ENCODE results near the gene TCTA. TPM values are rescaled to one million over a fixed set of nuclear protein-coding genes. Genes with fewer than 3 reads are reported as not detected.

TCTA gene
- total and polyA plus RNA-seq, 10 of the 15 experiments (the other 5 are each of a cell fraction or from before 2014, with no cell fraction given): 6.5 to 30.5 (median 18.3) TPM

GRCh38 chr3:49415931-49416601 lies 3.8 kb downstream of the TCTA start (continued):
- no peak for TF ChIP-seq SUZ12 (IDR thresholded peaks at IDR 0.05; ENCODE audit: unreplicated experiment)
- no peak for TF ChIP-seq GABPA (IDR thresholded peaks at IDR 0.05; ENCODE audit: low read depth)
- TF ChIP-seq MEF2A (IDR thresholded peaks at IDR 0.05; ENCODE audit: insufficient read depth, low read depth, low read length): no peak
- TF ChIP-seq IKZF2 (IDR thresholded peaks at IDR 0.05): peak; percentile 64 to 75; a peak in 2 of 4 replicates
- peak; percentile 82 for TF ChIP-seq SPI1 (IDR thresholded peaks at IDR 0.05; ENCODE audit: borderline replicate concordance, insufficient read depth, low read depth, low read length)
- no peak for TF ChIP-seq ZZZ3 (IDR thresholded peaks at IDR 0.05; ENCODE audit: control insufficient read depth, insufficient read length, low read depth)
- TF ChIP-seq POLR2A (IDR thresholded peaks at IDR 0.05; ENCODE audit: low read depth, low read length): no peak
- no peak for TF ChIP-seq ATF2 (IDR thresholded peaks at IDR 0.05; ENCODE audit: low read length)
- no peak for TF ChIP-seq POLR2AphosphoS2 (IDR thresholded peaks at IDR 0.05; ENCODE audit: low read depth, low read length)
- no peak for TF ChIP-seq PML (IDR thresholded peaks at IDR 0.05; ENCODE audit: low read length)
- TF ChIP-seq SMAD1 (IDR thresholded peaks at IDR 0.05; ENCODE audit: low read depth, partially characterized antibody): no peak
- TF ChIP-seq CEBPZ (IDR thresholded peaks at IDR 0.05; ENCODE audit: low read depth, low read length): no peak
- TF ChIP-seq PAX5 (IDR thresholded peaks at IDR 0.05; ENCODE audit: borderline replicate concordance, low read depth, low read length): no peak
- TF ChIP-seq HDGF (IDR thresholded peaks at IDR 0.05): 0 out of 2 replicates have a peak, but pooled peaks have one; percentile 60
- TF ChIP-seq PAX8 (IDR thresholded peaks at IDR 0.05): no peak
- TF ChIP-seq E2F8 (IDR thresholded peaks at IDR 0.05; ENCODE audit: low read depth, partially characterized antibody): peak; percentile 31
- TF ChIP-seq, protein P1, sequence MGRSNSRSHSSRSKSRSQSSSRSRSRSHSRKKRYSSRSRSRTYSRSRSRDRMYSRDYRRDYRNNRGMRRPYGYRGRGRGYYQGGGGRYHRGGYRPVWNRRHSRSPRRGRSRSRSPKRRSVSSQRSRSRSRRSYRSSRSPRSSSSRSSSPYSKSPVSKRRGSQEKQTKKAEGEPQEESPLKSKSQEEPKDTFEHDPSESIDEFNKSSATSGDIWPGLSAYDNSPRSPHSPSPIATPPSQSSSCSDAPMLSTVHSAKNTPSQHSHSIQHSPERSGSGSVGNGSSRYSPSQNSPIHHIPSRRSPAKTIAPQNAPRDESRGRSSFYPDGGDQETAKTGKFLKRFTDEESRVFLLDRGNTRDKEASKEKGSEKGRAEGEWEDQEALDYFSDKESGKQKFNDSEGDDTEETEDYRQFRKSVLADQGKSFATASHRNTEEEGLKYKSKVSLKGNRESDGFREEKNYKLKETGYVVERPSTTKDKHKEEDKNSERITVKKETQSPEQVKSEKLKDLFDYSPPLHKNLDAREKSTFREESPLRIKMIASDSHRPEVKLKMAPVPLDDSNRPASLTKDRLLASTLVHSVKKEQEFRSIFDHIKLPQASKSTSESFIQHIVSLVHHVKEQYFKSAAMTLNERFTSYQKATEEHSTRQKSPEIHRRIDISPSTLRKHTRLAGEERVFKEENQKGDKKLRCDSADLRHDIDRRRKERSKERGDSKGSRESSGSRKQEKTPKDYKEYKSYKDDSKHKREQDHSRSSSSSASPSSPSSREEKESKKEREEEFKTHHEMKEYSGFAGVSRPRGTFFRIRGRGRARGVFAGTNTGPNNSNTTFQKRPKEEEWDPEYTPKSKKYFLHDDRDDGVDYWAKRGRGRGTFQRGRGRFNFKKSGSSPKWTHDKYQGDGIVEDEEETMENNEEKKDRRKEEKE (IDR thresholded peaks at IDR 0.05): no peak
- TF ChIP-seq YBX1 (IDR thresholded peaks at IDR 0.05): no peak
- TF ChIP-seq ATF7 (IDR thresholded peaks at IDR 0.05; ENCODE audit: low read depth): 0 out of 2 replicates have a peak, but pooled peaks have one; percentile 33
- peak in 1 of 2 experiments; percentile 86; a peak in 1 of 4 replicates for TF ChIP-seq ETV6 (conservative IDR thresholded peaks at IDR 0.05 in 1 of 2, IDR thresholded peaks at IDR 0.05 in 1 of 2; ENCODE audit: borderline replicate concordance in 1 of 2, low read depth in 1 of 2)
